GM10847 (cell line): Measurements from ENCODE around the gene DEPDC5.

Experiments
- POLR2A ChIP-seq: IDR thresholded peaks from 2 replicates; pipeline ENCODE4 v1.6.1; 2011; ENCODE audit not compliant: insufficient read length; ENCODE audit errors: extremely low read depth

The DEPDC5 gene

GRCh38 chr22:31790240-31790639 is 36.4 kb downstream of the DEPDC5 start:
- TF ChIP-seq POLR2A: no peak

GRCh38 chr22:31800065-31800464 is 46.2 kb downstream of the DEPDC5 start:
- TF ChIP-seq POLR2A: no peak

GRCh38 chr22:31802575-31802974 is 48.8 kb downstream of the DEPDC5 start:
- TF ChIP-seq POLR2A: no peak

GRCh38 chr22:31806751-31807150 is 52.9 kb downstream of the DEPDC5 start:
- no peak for TF ChIP-seq POLR2A

GRCh38 chr22:31812977-31813605 is 59.3 kb downstream of the DEPDC5 start:
- no peak for TF ChIP-seq POLR2A

- no peak for TF ChIP-seq POLR2A
These were observed 61.1 kb downstream of the DEPDC5 start for GRCh38 chr22:31814942-31815341.

- TF ChIP-seq POLR2A: no peak
These were observed 62.9 kb downstream of the DEPDC5 start for GRCh38 chr22:31816750-31817149.

GRCh38 chr22:31818481-31819392 is 64.9 kb downstream of the DEPDC5 start:
- no peak for TF ChIP-seq POLR2A

- TF ChIP-seq POLR2A: no peak
These were observed 66.8 kb downstream of the DEPDC5 start for GRCh38 chr22:31820655-31821054.

GRCh38 chr22:31821572-31821971 is 67.8 kb downstream of the DEPDC5 start:
- no peak for TF ChIP-seq POLR2A

GRCh38 chr22:31822523-31822922 is 68.7 kb downstream of the DEPDC5 start:
- TF ChIP-seq POLR2A: no peak

- TF ChIP-seq POLR2A: no peak
These were observed 71.7 kb downstream of the DEPDC5 start for GRCh38 chr22:31825513-31825912.

- no peak for TF ChIP-seq POLR2A
These were observed 72.6 kb downstream of the DEPDC5 start for GRCh38 chr22:31826443-31826842.

- TF ChIP-seq POLR2A: no peak
These were observed 74.9 kb downstream of the DEPDC5 start for GRCh38 chr22:31828739-31829138.

- TF ChIP-seq POLR2A: no peak
These were observed 75.7 kb downstream of the DEPDC5 start for GRCh38 chr22:31829505-31829904.

GRCh38 chr22:31830721-31831070 is 76.9 kb downstream of the DEPDC5 start:
- TF ChIP-seq POLR2A: no peak
